SK-N-SH treated with all-trans-retinoic acid at 6 μM for 48 hours (cell line): ENCODE data around the gene SLC7A6OS.

Experiments
- BACH2 ChIP-seq: fragments of 250-450 bp; sonication (Bioruptor Pico); IDR thresholded peaks from 2 replicates; pipeline ENCODE4 v1.9.0; 2021; ENCODE audit warnings: mild to moderate bottlenecking, borderline replicate concordance
- CSDC2 ChIP-seq: fragments of 250-450 bp; sonication (Bioruptor Pico); IDR thresholded peaks from 2 replicates; pipeline ENCODE4 v1.5.0; 2020; ENCODE audit warnings: mild to moderate bottlenecking, moderate library complexity
- PATZ1 ChIP-seq: fragments of 250-450 bp; sonication (Bioruptor Pico); IDR thresholded peaks from 2 replicates; pipeline ENCODE4 v1.8.0; 2020; ENCODE audit warnings: mild to moderate bottlenecking, moderate library complexity, borderline replicate concordance
- RARB ChIP-seq: fragments of 250-450 bp; sonication (Bioruptor Pico); IDR thresholded peaks from 2 replicates; pipeline ENCODE4 v1.8.0; 2021; ENCODE audit warnings: mild to moderate bottlenecking, moderate library complexity
- TF ChIP-seq, protein P1 (sequence below): fragments of 250-450 bp; sonication (Bioruptor Pico); IDR thresholded peaks from 2 replicates; pipeline ENCODE4 v1.5.0; 2020; ENCODE audit warnings: mild to moderate bottlenecking, moderate library complexity

- no peak for TF ChIP-seq RARB (CRISPR knock-in tag)
- no peak for TF ChIP-seq CSDC2 (CRISPR knock-in tag)
- no peak for TF ChIP-seq PATZ1
- TF ChIP-seq, protein P1, sequence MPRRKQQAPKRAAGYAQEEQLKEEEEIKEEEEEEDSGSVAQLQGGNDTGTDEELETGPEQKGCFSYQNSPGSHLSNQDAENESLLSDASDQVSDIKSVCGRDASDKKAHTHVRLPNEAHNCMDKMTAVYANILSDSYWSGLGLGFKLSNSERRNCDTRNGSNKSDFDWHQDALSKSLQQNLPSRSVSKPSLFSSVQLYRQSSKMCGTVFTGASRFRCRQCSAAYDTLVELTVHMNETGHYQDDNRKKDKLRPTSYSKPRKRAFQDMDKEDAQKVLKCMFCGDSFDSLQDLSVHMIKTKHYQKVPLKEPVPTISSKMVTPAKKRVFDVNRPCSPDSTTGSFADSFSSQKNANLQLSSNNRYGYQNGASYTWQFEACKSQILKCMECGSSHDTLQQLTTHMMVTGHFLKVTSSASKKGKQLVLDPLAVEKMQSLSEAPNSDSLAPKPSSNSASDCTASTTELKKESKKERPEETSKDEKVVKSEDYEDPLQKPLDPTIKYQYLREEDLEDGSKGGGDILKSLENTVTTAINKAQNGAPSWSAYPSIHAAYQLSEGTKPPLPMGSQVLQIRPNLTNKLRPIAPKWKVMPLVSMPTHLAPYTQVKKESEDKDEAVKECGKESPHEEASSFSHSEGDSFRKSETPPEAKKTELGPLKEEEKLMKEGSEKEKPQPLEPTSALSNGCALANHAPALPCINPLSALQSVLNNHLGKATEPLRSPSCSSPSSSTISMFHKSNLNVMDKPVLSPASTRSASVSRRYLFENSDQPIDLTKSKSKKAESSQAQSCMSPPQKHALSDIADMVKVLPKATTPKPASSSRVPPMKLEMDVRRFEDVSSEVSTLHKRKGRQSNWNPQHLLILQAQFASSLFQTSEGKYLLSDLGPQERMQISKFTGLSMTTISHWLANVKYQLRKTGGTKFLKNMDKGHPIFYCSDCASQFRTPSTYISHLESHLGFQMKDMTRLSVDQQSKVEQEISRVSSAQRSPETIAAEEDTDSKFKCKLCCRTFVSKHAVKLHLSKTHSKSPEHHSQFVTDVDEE (CRISPR knock-in tag): no peak
- TF ChIP-seq BACH2: no peak
Observed at GRCh38 chr16:68351991-68352431, 41.3 kb upstream of the SLC7A6OS start.
